ENCODE data around the gene TCF19. TPM values are rescaled to one million over a fixed set of nuclear protein-coding genes. Genes with fewer than 3 reads are reported as not detected.

TCF19 gene
- total RNA-seq, 6 experiments from 2014 or later = 14.2 to 32.9 (median 29.6) TPM

GRCh38 chr6:31170987-31171671 lies 12.7 kb downstream of the TCF19 start:
- Mint-ChIP-seq H3K36me3 (ENCODE audit: low read depth) (0 out of 2 replicates have a peak, but pooled peaks cover 4% of the 10 kb centered on the region), H3K4me3 (no peak overlapping the region), H3K27me3 (ENCODE audit: insufficient read depth) (peaks cover 1% of the 10 kb centered on the region; the same call in 1 of the 2 replicates), H3K27ac (no peak overlapping the region), H3K4me1 (ENCODE audit: low read depth) (peaks cover 25% of the 10 kb centered on the region), H3K9me3 (no peaks in the 10 kb centered on the region)
- no peak for DNase-seq
- TF ChIP-seq CTCF (IDR thresholded peaks at IDR 0.05) = no peak

- no peak overlapping the region for H3K4me3 Mint-ChIP-seq
- H3K27me3 Mint-ChIP-seq (ENCODE audit: insufficient read depth) = peaks cover 1% of the 10 kb centered on the region; the same call in 1 of the 2 replicates
- no peaks in the 10 kb centered on the region for H3K9me3 Mint-ChIP-seq
- TF ChIP-seq CTCF (IDR thresholded peaks at IDR 0.05) = no peak
- no peak for DNase-seq
- H3K27ac Mint-ChIP-seq = no peak overlapping the region
- H3K4me1 Mint-ChIP-seq (ENCODE audit: low read depth) = peaks cover 29% of the 10 kb centered on the region
- 0 out of 2 replicates have a peak, but pooled peaks cover 4% of the 10 kb centered on the region for H3K36me3 Mint-ChIP-seq (ENCODE audit: low read depth)
Measured at GRCh38 chr6:31171931-31172905, 13.8 kb downstream of the TCF19 start.

- peaks cover 29% of the 10 kb centered on the region for H3K4me1 Mint-ChIP-seq (ENCODE audit: low read depth)
- H3K36me3 Mint-ChIP-seq (ENCODE audit: low read depth) = no peaks in the 10 kb centered on the region
- H3K9me3 Mint-ChIP-seq = no peaks in the 10 kb centered on the region
- DNase-seq = no peak
- peaks cover 1% of the 10 kb centered on the region; the same call in 1 of the 2 replicates for H3K27me3 Mint-ChIP-seq (ENCODE audit: insufficient read depth)
- H3K4me3 Mint-ChIP-seq = no peak overlapping the region
- no peak overlapping the region for H3K27ac Mint-ChIP-seq
- TF ChIP-seq CTCF (IDR thresholded peaks at IDR 0.05) = no peak
Measured at GRCh38 chr6:31172973-31173384, 14.6 kb downstream of the TCF19 start.

GRCh38 chr6:31173406-31173805 lies 15.0 kb downstream of the TCF19 start:
- TF ChIP-seq CTCF (IDR thresholded peaks at IDR 0.05) = no peak
- no peaks in the 10 kb centered on the region for H3K36me3 Mint-ChIP-seq (ENCODE audit: low read depth)
- no peak overlapping the region for H3K4me3 Mint-ChIP-seq
- peaks cover 1% of the 10 kb centered on the region; the same call in 1 of the 2 replicates for H3K27me3 Mint-ChIP-seq (ENCODE audit: insufficient read depth)
- H3K27ac Mint-ChIP-seq = no peak overlapping the region
- H3K4me1 Mint-ChIP-seq (ENCODE audit: low read depth) = peaks cover 32% of the 10 kb centered on the region
- no peaks in the 10 kb centered on the region for H3K9me3 Mint-ChIP-seq
- DNase-seq = no peak

GRCh38 chr6:31174378-31174777 lies 16.0 kb downstream of the TCF19 start:
- Mint-ChIP-seq H3K9me3 (no peaks in the 10 kb centered on the region), H3K4me1 (ENCODE audit: low read depth) (peaks cover 39% of the 10 kb centered on the region), H3K27me3 (ENCODE audit: insufficient read depth) (peaks cover 3% of the 10 kb centered on the region), H3K36me3 (ENCODE audit: low read depth) (no peaks in the 10 kb centered on the region), H3K27ac (no peak overlapping the region), H3K4me3 (no peak overlapping the region)
- DNase-seq = no peak
- TF ChIP-seq CTCF (IDR thresholded peaks at IDR 0.05) = no peak
